ENCODE data around the gene CIT.

The CIT gene

GRCh38 chr12:119796292-119796691, 80.8 kb downstream of the CIT start:
- DNase-seq, result no peak

- no peak for DNase-seq
Observed at GRCh38 chr12:119791453-119791852, 85.7 kb downstream of the CIT start.

- DNase-seq, result no peak
Observed at GRCh38 chr12:119788786-119789185, 88.3 kb downstream of the CIT start.

DNA sequence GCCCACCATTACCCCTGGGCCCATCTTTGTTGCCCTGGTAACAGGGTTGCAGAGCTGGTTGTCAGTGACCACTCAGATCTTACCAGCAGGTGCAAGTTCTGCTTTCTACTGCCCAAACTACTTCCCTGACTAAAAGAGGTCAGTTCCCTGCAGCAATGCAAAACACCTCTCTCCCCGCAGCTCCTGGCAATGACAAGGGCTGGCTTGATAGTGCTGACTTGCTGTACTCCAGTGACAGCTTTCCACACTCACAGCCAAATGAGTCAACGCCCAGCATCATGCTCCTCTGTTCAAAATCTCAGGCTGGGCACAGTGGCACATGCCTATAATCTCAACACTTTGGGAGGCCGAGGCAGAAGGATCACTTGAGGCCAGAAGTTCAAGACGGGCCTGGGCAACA, 90.6 kb downstream of the CIT start:
- DNase-seq, result no peak

- DNase-seq, result no peak
Observed at GRCh38 chr12:119784673-119785072, 92.4 kb downstream of the CIT start.

- no peak for DNase-seq
Observed at GRCh38 chr12:119783787-119784186, 93.3 kb downstream of the CIT start.

GRCh38 chr12:119781804-119782203, 95.3 kb downstream of the CIT start:
- DNase-seq, result no peak

DNA sequence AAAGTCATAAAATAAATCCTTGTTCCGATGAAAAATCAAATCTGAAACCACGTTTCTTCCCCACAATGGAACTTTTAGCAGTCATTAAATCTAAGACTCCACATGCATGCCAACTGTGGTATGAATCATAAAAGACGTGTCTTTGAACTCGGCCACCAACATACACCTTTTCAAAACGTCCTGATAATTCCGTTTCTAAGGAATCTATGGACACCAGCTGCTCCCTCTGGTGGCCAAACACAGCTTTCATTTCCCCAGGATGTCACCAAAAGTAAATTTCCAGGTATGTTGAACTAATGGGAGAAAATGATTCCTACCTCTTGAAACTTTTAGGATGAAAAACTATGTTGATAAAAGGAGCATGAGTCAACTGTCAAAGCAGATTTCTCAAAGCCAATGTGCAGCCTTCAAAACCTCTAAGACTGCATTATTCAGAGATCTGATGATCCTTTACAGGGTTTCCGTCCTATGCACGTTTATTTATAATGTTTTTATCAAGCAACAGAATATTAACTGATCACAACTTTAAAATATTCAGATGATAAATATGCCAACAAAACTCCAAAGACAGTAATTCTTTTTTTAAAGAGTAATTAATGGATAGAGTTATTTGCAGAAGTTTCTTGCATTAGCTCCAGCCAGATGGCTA, 96.2 kb downstream of the CIT start:
- no peak for DNase-seq

GRCh38 chr12:119775246-119775895, 101.7 kb downstream of the CIT start:
- DNase-seq, result no peak

GRCh38 chr12:119772431-119772830, 104.7 kb downstream of the CIT start:
- no peak for DNase-seq

GRCh38 chr12:119770146-119770545, 107.0 kb downstream of the CIT start:
- no peak for DNase-seq

DNA sequence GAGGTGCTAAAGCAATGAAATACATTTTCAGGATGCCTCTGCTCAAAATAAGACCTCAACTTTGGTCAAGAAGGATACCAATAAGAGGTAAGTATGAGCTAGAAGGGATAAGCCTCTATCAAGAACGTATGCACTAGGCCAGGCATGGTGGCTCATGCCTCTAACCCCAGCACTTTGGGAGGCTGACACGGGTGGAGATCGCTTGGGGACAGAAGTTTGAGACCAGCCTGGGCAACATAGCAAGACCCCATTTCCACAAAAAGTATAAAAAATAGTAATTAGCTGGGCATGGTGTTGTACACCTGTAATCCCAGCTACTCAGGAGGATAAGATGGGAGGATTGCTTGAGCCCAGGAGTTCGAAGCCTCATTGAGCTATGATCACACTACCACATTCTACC, 114.5 kb downstream of the CIT start:
- no peak for DNase-seq

DNA sequence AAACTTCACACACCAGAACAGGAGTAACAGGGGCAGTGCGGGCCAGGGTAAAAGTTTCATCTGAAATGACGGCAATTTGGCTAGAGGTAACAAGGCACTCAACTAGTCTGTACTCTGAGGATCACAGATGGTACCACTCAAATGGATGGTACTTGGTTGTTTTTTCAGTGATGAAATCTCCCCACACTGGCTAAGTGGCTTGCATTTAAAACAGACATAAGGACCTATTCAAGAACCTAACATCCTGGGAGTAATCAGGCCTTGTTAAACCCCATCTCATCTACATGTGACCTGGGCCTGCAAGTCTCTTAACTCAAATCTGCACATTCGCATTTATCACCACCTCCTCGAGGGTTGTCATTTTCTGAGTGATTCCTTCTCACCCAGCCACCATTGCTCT, 118.4 kb downstream of the CIT start:
- no peak for DNase-seq

- no peak for DNase-seq
Observed at GRCh38 chr12:119758234-119758633, 118.9 kb downstream of the CIT start.

GRCh38 chr12:119751961-119752360, 125.2 kb downstream of the CIT start:
- no peak for DNase-seq

- DNase-seq, result no peak
Observed at GRCh38 chr12:119749666-119750065, 127.5 kb downstream of the CIT start.

DNA sequence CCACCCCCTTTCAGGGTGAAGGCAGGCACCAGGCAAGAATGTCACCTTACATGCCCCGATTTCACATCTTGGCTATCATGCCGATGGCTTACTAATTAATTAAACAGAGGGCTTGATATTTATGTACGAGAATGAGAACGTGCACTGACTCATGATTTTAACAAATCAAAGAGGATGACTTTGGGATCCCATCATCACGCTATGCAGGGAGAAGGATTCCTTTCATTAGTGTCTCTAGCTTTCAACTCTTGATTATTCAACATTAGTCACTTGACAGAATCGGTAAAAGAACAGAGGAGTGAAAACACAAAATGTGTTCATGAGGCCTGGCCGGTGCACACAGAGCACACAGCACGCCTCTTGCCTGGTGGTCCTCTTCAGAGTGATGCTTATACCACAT, 128.6 kb downstream of the CIT start:
- no peak for DNase-seq

DNA sequence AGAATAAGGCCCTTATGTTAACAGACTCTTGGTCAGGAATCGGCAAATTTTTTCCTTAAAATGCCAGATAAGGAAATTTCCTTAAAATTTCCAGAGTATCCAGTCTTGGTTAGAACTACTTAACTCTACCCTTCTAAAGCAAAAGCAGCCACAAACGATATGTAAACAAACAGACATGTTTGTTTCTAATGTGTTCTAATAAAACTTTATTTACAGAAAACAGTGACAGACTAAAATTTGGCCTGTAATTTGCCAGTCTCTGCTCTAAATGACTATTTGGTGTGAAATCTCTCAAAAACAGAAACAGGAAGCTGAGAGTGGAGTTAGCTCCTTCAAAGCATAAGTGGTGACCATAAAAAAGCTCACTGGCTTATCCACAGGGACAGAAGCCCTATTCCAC, 131.0 kb downstream of the CIT start:
- DNase-seq, result no peak

GRCh38 chr12:119744900-119745606, 132.1 kb downstream of the CIT start:
- no peak for DNase-seq

GRCh38 chr12:119742700-119743099, 134.4 kb downstream of the CIT start:
- DNase-seq, result no peak

GRCh38 chr12:119740830-119741229, 136.3 kb downstream of the CIT start:
- DNase-seq, result no peak

- no peak for DNase-seq
Observed at GRCh38 chr12:119735079-119735478, 142.0 kb downstream of the CIT start.

DNA sequence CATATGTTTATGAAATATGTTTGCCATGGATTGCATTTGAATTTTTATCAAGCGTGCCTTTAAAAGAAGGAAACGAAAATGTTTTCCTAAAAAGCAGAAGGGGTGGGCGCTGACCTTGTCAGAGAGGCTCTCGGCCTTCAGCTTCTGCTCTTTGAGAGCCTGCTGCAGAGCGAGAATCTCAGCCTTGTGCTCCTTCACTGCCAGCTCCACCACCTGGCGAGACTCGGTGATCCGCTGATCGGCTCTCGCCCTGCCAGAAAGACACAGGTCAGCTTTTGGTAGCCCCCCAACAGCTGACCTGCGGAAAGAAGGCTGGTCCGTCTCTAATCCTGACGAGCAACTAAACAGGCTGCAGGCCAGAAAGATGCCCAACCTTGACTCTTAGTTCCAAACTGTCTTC, 146.7 kb downstream of the CIT start:
- no peak for DNase-seq

GRCh38 chr12:119729871-119730270, 147.2 kb downstream of the CIT start:
- no peak for DNase-seq

DNA sequence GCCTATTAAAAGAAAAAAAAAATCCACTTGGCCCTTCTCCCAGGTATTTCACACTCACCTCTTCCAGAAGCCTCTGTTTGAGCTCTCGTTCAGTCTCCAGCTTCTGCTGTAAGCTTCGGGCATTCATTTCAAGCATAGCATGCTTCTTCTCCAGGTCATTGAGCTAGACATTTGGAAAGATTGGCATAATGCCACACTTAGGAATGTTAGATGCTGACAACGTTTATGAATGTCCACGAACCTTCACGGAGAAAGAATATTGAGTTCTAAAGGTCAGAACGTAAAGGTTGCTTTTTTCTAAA, 148.7 kb downstream of the CIT start:
- no peak for DNase-seq

All from CD4-positive, alpha-beta T cell treated with Interleukin-21 for 1 hour (primary cell).